Neural cell (in vitro differentiated cells): ENCODE data around the gene UFD1.

Experiments
- CTCF ChIP-seq: fragments of 450-650 bp; IDR thresholded peaks from 2 replicates; pipeline ENCODE4 v1.5.1; 2014; ENCODE audit warnings: antibody characterized with exemption, mild to moderate bottlenecking, moderate library complexity; ENCODE audit not compliant: poor library complexity, severe bottlenecking
- EP300 ChIP-seq: fragments of 450-650 bp; conservative IDR thresholded peaks from 2 replicates; pipeline ENCODE4 v1.6.1; 2014; ENCODE audit warnings: antibody characterized with exemption, mild to moderate bottlenecking, moderate library complexity; ENCODE audit not compliant: poor library complexity, severe bottlenecking
- EZH2 ChIP-seq: fragments of 200-600, 300-800 bp; shearing (Covaris generic), sonication (generic); IDR thresholded peaks from 2 replicates; pipeline ENCODE4 v1.6.1; 2014; ENCODE audit warnings: antibody characterized with exemption, low read length, borderline replicate concordance, mild to moderate bottlenecking; ENCODE audit not compliant: insufficient read depth, poor library complexity, severe bottlenecking
- MXI1 ChIP-seq: fragments of 450-650 bp; conservative IDR thresholded peaks from 2 replicates; pipeline ENCODE4 v1.6.1; 2014; ENCODE audit warnings: antibody characterized with exemption, mild to moderate bottlenecking; ENCODE audit not compliant: poor library complexity, severe bottlenecking
- POLR2AphosphoS5 ChIP-seq: IDR thresholded peaks from 2 replicates; pipeline ENCODE4 v1.6.1; 2012
- RAD21 ChIP-seq: fragments of 450-650 bp; conservative IDR thresholded peaks from 2 replicates; pipeline ENCODE4 v1.6.1; 2014; ENCODE audit warnings: antibody characterized with exemption, mild to moderate bottlenecking, moderate library complexity
- REST ChIP-seq: IDR thresholded peaks from 2 replicates; pipeline ENCODE4 v1.6.1; 2012; ENCODE audit warnings: borderline replicate concordance
- SMC3 ChIP-seq: fragments of 450-650 bp; conservative IDR thresholded peaks from 2 replicates; pipeline ENCODE4 v1.6.1; 2014; ENCODE audit warnings: antibody characterized with exemption, mild to moderate bottlenecking, moderate library complexity; ENCODE audit not compliant: poor library complexity

- TF ChIP-seq CTCF, result no peak
- no peak for TF ChIP-seq EZH2
- no peak for TF ChIP-seq POLR2AphosphoS5
- TF ChIP-seq RAD21, result no peak
- TF ChIP-seq EP300, result no peak
- TF ChIP-seq SMC3, result no peak
- TF ChIP-seq MXI1, result no peak
- no peak for TF ChIP-seq REST
Measured at GRCh38 chr22:19513823-19514222, 34.8 kb upstream of the UFD1 start.
